GM12878 (cell line): ENCODE results near the gene AGBL5. TPM values are rescaled to one million over a fixed set of nuclear protein-coding genes. Genes with fewer than 3 reads are reported as not detected.

Experiments
- ATAC-seq: fragments of 200-7000 bp; cut with Tn5 transposase; 3 replicates; pipeline ENCODE4 v1.9.1; 2020; ENCODE audit warnings: mild to moderate bottlenecking, moderate library complexity
- BruUV-seq: library from RNA; stranded (reverse); fragments of 400-500 nt; replicated peaks from 2 replicates; lab custom pipeline; 2021; lab: Mats Ljungman, UMichigan
- CTCF ChIA-PET: fragments of 300-600 bp; sonication (Branson Sonifier 250); formaldehyde crosslinking; extraction: SDS; loops from one replicate; lab custom pipeline; 2021; ENCODE audit warnings: inconsistent platforms; lab: Yijun Ruan, JAX
- POLR2A ChIA-PET: fragments of 350-600 bp; formaldehyde crosslinking; extraction: SDS; loops from one replicate; lab custom pipeline; 2021; ENCODE audit warnings: inconsistent platforms; lab: Charles Lee
- RAD21 ChIA-PET: fragments of 300-600 bp; sonication (Branson Sonifier 250); formaldehyde crosslinking; loops from one replicate; lab custom pipeline; 2023; ENCODE audit warnings: antibody characterized with exemption; ENCODE audit not compliant: unreplicated experiment; lab: Charles Lee
- SMC1A ChIA-PET: fragments of 300-600 bp; sonication (Branson Sonifier 250); formaldehyde crosslinking; loops from one replicate; lab custom pipeline; 2023; ENCODE audit not compliant: unreplicated experiment, uncharacterized antibody; lab: Charles Lee
- DNase-seq: peaks from one replicate; pipeline ENCODE4 v3.0.0-alpha.2; 2011; ENCODE audit warnings: low read depth, low spot score
- FAIRE-seq: peaks from 3 replicates; lab custom pipeline; 2011; peaks lifted over from hg19 to GRCh38; lab: Jason Lieb, UNC
- H2AFZ ChIP-seq: 2 replicates; pipeline ENCODE4 v1.6.0; 2011; ENCODE audit warnings: low read depth, low read length, control low read depth; ENCODE audit not compliant: control insufficient read depth
- H3K27ac ChIP-seq: 2 replicates; pipeline ENCODE4 v1.5.1; 2011; ENCODE audit warnings: control low read depth; ENCODE audit not compliant: control insufficient read depth, insufficient read depth
- H3K27me3 ChIP-seq, 2 experiments: replicated peaks in 1 of 2; 2 replicates each; pipeline versions ENCODE4 v1.6.0 to v1.6.1; 2011; ENCODE audit warnings: low read length in 1 of 2; ENCODE audit not compliant: control insufficient read depth in 2 of 2, insufficient read depth in 2 of 2
- H3K36me3 ChIP-seq, 2 experiments: 2 replicates each; pipeline ENCODE4 v1.5.1; 2011; ENCODE audit warnings: low read length in 1 of 2; ENCODE audit not compliant: control insufficient read depth in 2 of 2, insufficient read depth in 2 of 2
- H3K4me1 ChIP-seq: 2 replicates; pipeline ENCODE4 v1.6.1; 2011; ENCODE audit warnings: mild to moderate bottlenecking, low read length, moderate library complexity, mixed read lengths; ENCODE audit not compliant: control insufficient read depth, insufficient read depth
- H3K4me2 ChIP-seq: 2 replicates; pipeline ENCODE4 v1.6.0; 2011; ENCODE audit warnings: control low read depth; ENCODE audit not compliant: control insufficient read depth, insufficient read depth
- H3K4me3 ChIP-seq: fragments of 200-600 bp; sonication (generic); 2 replicates; pipeline ENCODE4 v1.5.1; 2016
- H3K79me2 ChIP-seq: 2 replicates; pipeline ENCODE4 v1.6.0; 2011; ENCODE audit warnings: low read length; ENCODE audit not compliant: control insufficient read depth, insufficient read depth
- H3K9ac ChIP-seq: 2 replicates; pipeline ENCODE4 v1.8.0; 2011; ENCODE audit warnings: low read length, control low read depth, mixed read lengths; ENCODE audit not compliant: control insufficient read depth, insufficient read depth
- H3K9me3 ChIP-seq: replicated peaks from 3 replicates; pipeline ENCODE4 v1.5.1; 2011; ENCODE audit warnings: mild to moderate bottlenecking, low read length; ENCODE audit not compliant: control insufficient read depth, insufficient read depth
- H4K20me1 ChIP-seq: 2 replicates; pipeline ENCODE4 v1.6.0; 2011; ENCODE audit not compliant: control insufficient read depth, insufficient read depth
- BACH1 ChIP-seq: fragments of 450-650 bp; IDR thresholded peaks from 2 replicates; pipeline ENCODE4 v1.6.1; 2017; ENCODE audit warnings: mild to moderate bottlenecking, borderline replicate concordance
- CBFB ChIP-seq: IDR thresholded peaks from 2 replicates; pipeline ENCODE4 v1.6.1; 2016; ENCODE audit warnings: antibody characterized with exemption, low read depth
- CHD1 ChIP-seq: IDR thresholded peaks from 2 replicates; pipeline ENCODE4 v1.6.1; 2012; ENCODE audit warnings: low read depth, low read length, improper control_type of control experiment
- E2F8 ChIP-seq: fragments of 450-650 bp; IDR thresholded peaks from 2 replicates; pipeline ENCODE4 v1.6.1; 2018; ENCODE audit warnings: mild to moderate bottlenecking, low read depth, moderate library complexity; ENCODE audit not compliant: partially characterized antibody
- ETV6 ChIP-seq, 2 experiments: fragments of 450-650 bp in 1 of 2; IDR thresholded peaks in 1 of 2; conservative IDR thresholded peaks in 1 of 2; 2 replicates each; pipeline ENCODE4 v1.6.1; 2014; ENCODE audit warnings: antibody characterized with exemption in 1 of 2, borderline replicate concordance in 1 of 2, low read depth in 1 of 2, mild to moderate bottlenecking in 1 of 2, moderate library complexity in 1 of 2
- FOS ChIP-seq: IDR thresholded peaks from 3 replicates; pipeline ENCODE4 v1.6.1; 2011; ENCODE audit warnings: borderline replicate concordance; ENCODE audit not compliant: insufficient read length; ENCODE audit errors: extremely low read depth
- MAX ChIP-seq: IDR thresholded peaks from 2 replicates; pipeline ENCODE4 v1.6.1; 2012; ENCODE audit warnings: low read depth, low read length, improper control_type of control experiment
- MEF2A ChIP-seq: IDR thresholded peaks from 2 replicates; pipeline ENCODE4 v1.6.1; 2011; ENCODE audit warnings: low read depth, mild to moderate bottlenecking, low read length, moderate library complexity; ENCODE audit not compliant: insufficient read depth
- NFYA ChIP-seq: IDR thresholded peaks from 2 replicates; pipeline ENCODE4 v1.6.1; 2011; ENCODE audit warnings: low read depth, mild to moderate bottlenecking, low read length, improper control_type of control experiment, borderline replicate concordance
- PML ChIP-seq: IDR thresholded peaks from 2 replicates; pipeline ENCODE4 v1.6.1; 2012; ENCODE audit warnings: low read length, inconsistent platforms
- RELB ChIP-seq: fragments of 450-650 bp; IDR thresholded peaks from 2 replicates; pipeline ENCODE4 v1.6.1; 2017; ENCODE audit warnings: low read depth, mild to moderate bottlenecking, moderate library complexity
- SKIL ChIP-seq: fragments of 450-650 bp; IDR thresholded peaks from 2 replicates; pipeline ENCODE4 v1.6.1; 2017; ENCODE audit warnings: mild to moderate bottlenecking, low read depth, inconsistent platforms; ENCODE audit not compliant: poor library complexity, severe bottlenecking
- SMAD5 ChIP-seq: IDR thresholded peaks from 2 replicates; pipeline ENCODE4 v1.6.1; 2016; ENCODE audit warnings: antibody characterized with exemption, low read depth
- SREBF2 ChIP-seq: IDR thresholded peaks from 2 replicates; pipeline ENCODE4 v1.6.1; 2012; ENCODE audit warnings: mild to moderate bottlenecking, low read length
- SUPT20H ChIP-seq: IDR thresholded peaks from 2 replicates; pipeline ENCODE4 v1.6.1; 2011; ENCODE audit warnings: low read depth, mild to moderate bottlenecking, low read length, moderate library complexity, borderline replicate concordance; ENCODE audit not compliant: control insufficient read depth
- ZBED1 ChIP-seq: IDR thresholded peaks from 2 replicates; pipeline ENCODE4 v1.6.1; 2016; ENCODE audit warnings: borderline replicate concordance
- WGBS: methylation state at CpG from one replicate; pipeline ENCODE4 v1.1.6; 2016; ENCODE audit warnings: low lambda C conversion rate; ENCODE audit not compliant: insufficient replicate concordance, insufficient coverage; ENCODE audit errors: missing lambda C conversion rate; 5-methylcytosine and 5-hydroxymethylcytosine counted together
- in situ Hi-C: fragments of 300-500 bp; cut with MboI; formaldehyde crosslinking; loops from 9 replicates; pipeline ENCODE4 v1.14.3; 2018; ENCODE audit warnings: mixed read lengths
- intact Hi-C: fragments of 100-400 bp; cut with micrococcal nuclease; formaldehyde crosslinking; loops from one replicate; pipeline ENCODE4 v1.14.2; 2022; ENCODE audit not compliant: unreplicated experiment
- polyA plus RNA-seq, 11 experiments: library from polyadenylated mRNA; depleted of rRNA in 4 of 11; unstranded in 6 of 11; stranded (reverse) in 5 of 11; fragments of >200 nt; fragmentation: Nextera tagmentation in 4 of 11; fragmentation: Illumina TruSeq in 1 of 11; extraction: Ambion mirVana in 4 of 11; extraction: Trizol in 1 of 11; gene quantifications; 1 replicate in 1 of 11; 2 replicates in 10 of 11; pipeline versions ENCODE4 v1.2.1 to v1.2.3, GENCODE V29; 2011 to 2016; ENCODE audit warnings: inconsistent platforms in 2 of 11, missing spikeins in 2 of 11, low read depth in 1 of 11
- total RNA-seq, 4 experiments: library from RNA; depleted of rRNA in 3 of 4; stranded (reverse); fragments of >200 nt in 3 of 4; fragmentation: Illumina TruSeq in 1 of 4; extraction: Trizol in 1 of 4; gene quantifications; 2 replicates each; pipeline versions ENCODE4 v1.2.1 to v1.2.3, GENCODE V29; 2013 to 2021

AGBL5 gene
- total and polyA plus RNA-seq, 10 of the 15 experiments (the other 5 are each of a cell fraction or from before 2014, with no cell fraction given), result 1.9 to 28.5 (median 19.5) TPM

GRCh38 chr2:27029051-27029450 lies 22.4 kb upstream of the AGBL5 start:
- CTCF ChIA-PET, result interaction anchor here (1.0 kb wide), 1 partner anchor 22 kb away, joined by 4 read pairs; the partner anchor contains the start of gene AGBL5
- H4K20me1 ChIP-seq, result no peaks in the 10 kb centered on the region
- FAIRE-seq (no peak), ATAC-seq (no peak), DNase-seq (no peak)
- intact Hi-C loops, result no loop called here
- H3K4me1 ChIP-seq, result peaks cover 9% of the 10 kb centered on the region
- in situ Hi-C loops, result no loop called here
- H3K9me3 ChIP-seq, result no peaks in the 10 kb centered on the region
- no peaks in the 10 kb centered on the region for H3K27me3 ChIP-seq
- no peak overlapping the region for H3K4me3 ChIP-seq
- peaks cover 24% of the 10 kb centered on the region for H3K79me2 ChIP-seq
- SMC1A ChIA-PET, result interaction anchor here (1.0 kb wide), 1 partner anchor 16 kb away, joined by 3 read pairs; no protein-coding TSS in a partner anchor
- no peak overlapping the region for H2AFZ ChIP-seq
- POLR2A ChIA-PET, result interaction anchor here (0.6 to 3.4 kb wide), 3 partner anchors 21 to 26 kb away, joined by 3 to 15 read pairs (median 3); partner anchors contain the start of gene AGBL5
- no peak overlapping the region for H3K9ac ChIP-seq
- RAD21 ChIA-PET, result interaction anchor here (1.9 kb wide), 1 partner anchor 22 kb away, joined by 6 read pairs; the partner anchor contains the start of gene AGBL5
- H3K4me2 ChIP-seq, result no peak overlapping the region
- 64% methylated on average over 2 of the region's 2 CpGs for whole genome bisulfite sequencing
- no TSS peak for BruUV-seq
- peaks cover 0 to 6% of the 10 kb centered on the region in 2 experiments; a peak in 2 of 4 replicates for H3K36me3 ChIP-seq
- H3K27ac ChIP-seq, result no peak overlapping the region
- no peak for TF ChIP-seq SKIL
- TF ChIP-seq BACH1, result no peak
- TF ChIP-seq PML, result no peak
- no peak for TF ChIP-seq CBFB
- TF ChIP-seq MAX, result no peak
- TF ChIP-seq E2F8, result no peak
- TF ChIP-seq NFYA, result no peak
- TF ChIP-seq ZBED1, result no peak
- TF ChIP-seq SMAD5, result no peak
- TF ChIP-seq ETV6 (conservative IDR thresholded peaks at IDR 0.05 in 1 of 2, IDR thresholded peaks at IDR 0.05 in 1 of 2; ENCODE audit: borderline replicate concordance in 1 of 2, low read depth in 1 of 2), result no peak
- no peak for TF ChIP-seq FOS
- no peak for TF ChIP-seq SREBF2
- no peak for TF ChIP-seq RELB
- no peak for TF ChIP-seq MEF2A
- TF ChIP-seq CHD1, result no peak
- no peak for TF ChIP-seq SUPT20H
